Stimulated activated CD8-positive, alpha-beta memory T cell treated with anti-CD3 and anti-CD28 coated beads, Interleukin-15, amount 100 ng/mL, for 24 hours (primary cell): Measurements from ENCODE around the gene FCRL3.
"Not testable (repeated sequence)": the region's sequence is repeated elsewhere in the genome, so short reads cannot be mapped to it uniquely, and the experiment has no call there.

Experiments
- DNase-seq: peaks from one replicate; pipeline ENCODE4 v3.0.0-alpha.2; 2020; ENCODE audit warnings: low read depth

Gene FCRL3, protein sequence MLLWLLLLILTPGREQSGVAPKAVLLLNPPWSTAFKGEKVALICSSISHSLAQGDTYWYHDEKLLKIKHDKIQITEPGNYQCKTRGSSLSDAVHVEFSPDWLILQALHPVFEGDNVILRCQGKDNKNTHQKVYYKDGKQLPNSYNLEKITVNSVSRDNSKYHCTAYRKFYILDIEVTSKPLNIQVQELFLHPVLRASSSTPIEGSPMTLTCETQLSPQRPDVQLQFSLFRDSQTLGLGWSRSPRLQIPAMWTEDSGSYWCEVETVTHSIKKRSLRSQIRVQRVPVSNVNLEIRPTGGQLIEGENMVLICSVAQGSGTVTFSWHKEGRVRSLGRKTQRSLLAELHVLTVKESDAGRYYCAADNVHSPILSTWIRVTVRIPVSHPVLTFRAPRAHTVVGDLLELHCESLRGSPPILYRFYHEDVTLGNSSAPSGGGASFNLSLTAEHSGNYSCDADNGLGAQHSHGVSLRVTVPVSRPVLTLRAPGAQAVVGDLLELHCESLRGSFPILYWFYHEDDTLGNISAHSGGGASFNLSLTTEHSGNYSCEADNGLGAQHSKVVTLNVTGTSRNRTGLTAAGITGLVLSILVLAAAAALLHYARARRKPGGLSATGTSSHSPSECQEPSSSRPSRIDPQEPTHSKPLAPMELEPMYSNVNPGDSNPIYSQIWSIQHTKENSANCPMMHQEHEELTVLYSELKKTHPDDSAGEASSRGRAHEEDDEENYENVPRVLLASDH

DNA sequence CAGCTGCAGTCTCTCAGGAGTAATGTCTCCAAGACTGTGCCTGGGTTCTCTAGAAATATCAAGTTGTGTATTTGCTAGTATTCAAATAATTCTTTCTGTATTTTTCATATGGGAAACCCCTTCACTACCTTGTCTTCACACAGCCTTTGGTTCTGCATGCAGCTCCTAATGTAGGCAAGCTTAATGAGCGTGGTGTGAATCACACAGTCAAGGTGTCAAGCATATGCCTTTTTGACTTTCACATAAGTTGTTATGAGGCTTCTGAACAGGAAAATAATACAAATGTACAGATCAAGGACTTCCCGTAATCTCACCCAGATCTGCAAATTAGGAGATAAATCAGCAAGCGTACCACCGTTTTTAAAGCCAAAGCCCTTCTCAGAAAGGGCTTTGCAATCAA is at the start of gene FCRL3:
Gene FCRL3 (minus strand): TSS at position 38 of the 400 bp plus-strand sequence. CDS start 280 bp downstream, outside the sequence.
- DNase-seq = no peak

DNA sequence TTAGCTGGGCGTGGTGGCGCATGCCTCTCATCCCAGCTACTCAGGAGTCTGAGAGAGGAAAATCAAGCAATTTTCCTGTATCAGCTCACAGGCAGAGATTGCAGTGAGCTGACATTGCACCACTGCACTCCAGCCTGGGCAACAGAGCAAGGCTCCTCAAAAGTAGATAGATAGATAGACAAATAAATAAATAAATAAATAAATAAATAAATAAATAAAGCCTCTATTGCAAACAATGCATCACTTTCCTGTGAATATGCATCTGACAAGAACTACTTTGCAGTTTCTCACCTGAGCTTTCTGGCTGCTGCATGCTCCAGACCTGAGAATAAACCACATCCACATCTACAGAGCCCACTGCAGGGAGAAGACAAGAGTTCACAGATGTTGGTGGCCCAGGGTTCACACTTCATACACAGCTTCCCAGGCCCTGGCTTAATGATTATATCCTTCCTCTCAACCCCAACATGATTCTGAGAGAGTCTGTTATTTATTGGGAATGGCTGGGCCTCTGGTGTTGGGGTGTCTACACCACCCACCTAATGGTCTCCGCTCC is 47.8 kb upstream of the FCRL3 start:
- no peak for DNase-seq

DNA sequence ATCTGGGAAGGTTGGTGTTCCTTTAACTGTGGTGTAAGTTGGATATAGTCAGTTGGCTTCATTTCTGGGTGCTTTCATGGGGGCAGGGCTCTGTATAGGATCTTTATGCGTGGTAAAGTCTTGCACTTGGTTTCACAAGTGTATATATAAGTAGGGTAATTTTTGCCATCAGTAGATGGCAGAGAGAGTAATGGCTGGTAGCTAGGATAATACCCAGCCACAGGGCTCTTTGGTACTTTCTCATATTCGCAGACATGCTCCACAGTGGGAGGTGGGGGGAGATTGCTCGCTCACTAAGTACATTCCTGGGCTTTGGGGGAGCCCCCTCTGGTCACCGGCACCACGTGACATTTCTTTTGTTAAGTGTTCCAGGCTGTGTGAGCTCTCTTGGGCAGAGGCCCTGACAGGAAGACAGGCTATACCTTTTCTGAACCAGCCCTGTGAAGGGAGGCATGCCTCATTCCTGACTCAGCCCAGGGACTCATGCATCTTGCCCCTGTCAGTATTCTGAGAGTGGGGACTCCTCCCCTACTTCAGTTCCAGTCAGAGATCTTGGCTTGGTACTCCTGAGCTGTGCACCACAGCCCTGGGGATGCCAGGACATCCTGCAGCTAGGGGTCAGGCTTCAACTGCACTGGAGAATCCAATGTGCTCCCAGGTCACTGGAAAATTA is 38.8 kb upstream of the FCRL3 start:
- no peak for DNase-seq

DNA sequence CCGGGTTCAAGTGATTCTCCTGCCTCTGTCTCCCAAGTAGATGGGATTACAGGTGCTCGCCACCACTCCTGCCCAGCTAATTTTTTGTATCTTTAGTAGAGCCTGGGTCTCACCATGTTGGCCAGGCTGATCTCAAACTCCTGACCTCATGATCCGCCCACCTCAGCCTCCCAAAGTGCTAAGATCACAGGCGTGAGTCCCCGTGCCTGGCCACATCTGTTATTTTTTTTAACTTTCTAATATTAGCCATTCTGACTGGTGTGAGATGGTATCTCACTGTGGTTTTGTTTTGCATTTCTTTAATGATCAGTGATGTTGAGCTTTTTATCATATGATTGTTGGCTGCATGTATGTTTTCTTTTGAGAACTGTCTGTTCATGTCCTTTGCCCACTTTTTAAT is 35.4 kb upstream of the FCRL3 start:
- DNase-seq = not testable (repeated sequence)

DNA sequence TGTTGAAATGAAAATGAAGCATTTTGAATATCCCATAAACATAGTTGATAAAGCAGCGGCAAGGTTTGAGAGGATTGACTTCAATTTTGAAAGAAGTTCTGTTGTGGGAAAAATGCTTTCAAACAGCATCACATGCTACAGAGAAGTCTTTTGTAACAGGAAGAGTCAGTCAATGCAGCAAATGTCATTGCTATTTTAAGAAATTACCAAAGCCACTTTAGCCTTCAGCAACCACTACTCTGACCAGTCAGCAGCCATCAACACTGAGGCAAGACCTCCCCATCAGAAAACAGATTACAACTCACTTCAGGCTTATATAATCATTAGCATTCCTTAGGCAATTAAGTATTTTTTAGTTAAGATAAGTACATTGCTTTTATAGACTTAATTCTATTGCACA is 33.8 kb upstream of the FCRL3 start:
- DNase-seq = no peak

DNA sequence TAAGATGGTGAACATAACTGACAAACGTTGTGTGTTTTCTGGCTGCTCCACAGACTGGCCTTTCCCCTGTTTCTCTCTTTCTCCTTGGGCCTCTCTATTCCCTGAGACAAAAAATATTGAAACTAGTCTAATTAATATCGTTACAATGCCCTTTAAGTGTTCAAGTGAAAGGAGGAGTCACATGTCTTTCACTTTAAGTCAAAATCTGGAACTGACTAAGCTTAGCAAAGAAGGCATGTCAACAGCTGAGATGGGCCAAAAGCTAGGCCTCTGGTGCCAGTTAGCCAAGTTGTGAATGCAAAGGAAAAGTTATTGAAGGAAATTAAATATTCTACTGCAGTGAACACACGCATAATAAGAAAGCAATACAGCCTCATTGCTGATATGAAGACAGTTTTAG is 32.2 kb upstream of the FCRL3 start:
- no peak for DNase-seq

DNA sequence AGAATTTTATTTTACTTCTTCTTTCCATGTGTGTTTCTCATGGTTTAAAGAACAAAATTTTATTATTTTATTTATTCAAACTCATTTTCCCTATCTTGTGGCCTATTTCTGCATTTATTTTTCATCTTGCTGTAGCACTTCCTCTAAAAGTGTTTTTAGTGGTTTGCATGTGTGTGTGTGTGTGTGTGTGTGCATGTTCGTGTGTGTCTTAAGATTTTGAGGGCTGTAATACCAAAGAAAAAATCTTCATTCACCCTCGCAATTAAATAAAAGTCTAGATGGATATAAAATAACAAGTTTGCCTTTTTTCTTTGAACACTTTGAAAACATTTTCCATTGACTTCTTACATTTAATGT is 24.6 kb upstream of the FCRL3 start:
- no peak for DNase-seq

DNA sequence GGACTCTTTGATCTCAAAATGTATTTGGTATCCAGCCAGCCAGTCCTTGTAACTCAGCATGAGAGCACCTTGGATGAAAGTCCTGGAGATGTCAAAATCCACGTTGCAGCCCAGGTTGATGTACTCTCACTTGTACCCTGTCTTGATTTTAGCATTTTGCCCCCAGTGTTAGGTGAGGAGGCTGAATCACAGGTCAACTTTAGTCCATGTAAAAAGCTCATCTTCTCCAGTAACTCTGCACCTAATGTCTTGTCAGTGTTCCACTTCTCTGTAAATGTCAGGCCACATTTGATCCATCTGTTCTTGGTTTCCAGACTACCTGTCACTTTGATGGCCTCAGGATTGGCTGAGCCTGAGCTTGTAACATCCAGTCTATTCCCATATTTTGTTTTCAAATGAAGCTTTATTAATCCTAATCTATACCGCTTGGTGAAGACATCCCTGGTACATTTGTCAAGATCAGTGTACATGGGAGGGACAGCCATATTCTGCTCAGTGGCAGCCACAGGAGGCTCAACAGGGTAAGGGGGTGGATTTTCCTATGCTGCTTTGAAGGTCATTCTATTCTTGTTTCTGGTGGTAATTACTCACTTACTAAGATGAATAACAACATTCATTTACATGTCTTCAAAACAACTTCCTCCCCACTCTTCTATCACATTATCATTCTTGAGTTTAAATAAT is 24.1 kb upstream of the FCRL3 start:
- DNase-seq = no peak

DNA sequence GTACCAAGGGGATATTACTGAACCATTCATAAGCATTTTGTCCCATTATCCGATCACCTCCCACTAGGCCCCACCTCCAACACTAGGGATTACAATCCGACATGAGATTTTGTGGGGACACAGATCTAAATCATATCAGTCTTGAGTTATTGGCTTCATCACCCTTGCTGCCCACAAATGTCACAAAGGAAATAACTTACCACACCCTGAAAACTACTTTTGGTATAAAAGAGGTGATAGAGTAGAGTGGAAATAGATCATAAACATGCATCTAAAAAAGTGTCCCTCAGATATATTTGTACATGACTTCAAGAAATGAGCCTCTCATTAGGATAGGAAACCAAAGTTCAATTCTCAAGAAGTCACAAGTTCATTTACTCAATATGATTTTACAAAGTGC is 22.6 kb upstream of the FCRL3 start:
- no peak for DNase-seq

DNA sequence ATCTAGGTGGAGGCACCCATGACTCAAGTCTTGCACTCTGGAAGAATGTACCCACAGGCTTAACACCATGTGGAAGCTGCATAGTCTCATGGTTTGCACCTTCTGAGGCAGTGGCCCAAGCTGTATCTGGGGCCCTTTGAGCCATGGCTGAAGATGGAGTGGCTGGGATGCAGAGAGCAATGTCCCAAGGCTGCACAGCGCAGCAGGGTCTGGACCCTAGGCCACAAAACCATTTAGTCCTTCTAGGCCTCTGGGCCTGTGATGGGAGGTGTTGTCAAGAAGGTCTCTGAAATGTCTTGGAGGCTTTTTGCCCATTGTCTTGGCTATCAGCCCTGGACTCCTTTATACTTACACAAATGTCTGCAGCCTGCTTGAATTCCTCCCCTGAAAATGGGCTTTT is 21.4 kb upstream of the FCRL3 start:
- no peak for DNase-seq

DNA sequence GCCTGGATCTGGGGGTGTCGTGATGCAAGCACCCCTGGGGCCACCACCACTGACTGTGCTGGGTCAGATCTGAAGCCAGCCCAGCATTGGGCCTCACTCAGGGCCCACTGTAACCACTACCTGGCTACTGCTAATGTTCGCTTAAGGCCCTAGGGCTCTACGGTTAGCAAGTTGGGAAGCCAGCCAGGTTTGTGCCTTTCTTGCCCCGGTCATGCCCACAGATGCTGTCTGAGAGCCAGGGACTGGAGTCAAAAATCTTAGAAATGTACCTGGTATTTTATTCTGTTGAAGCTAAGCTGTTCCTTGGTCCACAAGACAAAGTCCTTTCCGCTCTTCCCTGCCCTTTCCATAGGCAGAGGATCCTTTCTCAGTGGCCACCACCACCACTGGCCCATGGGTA is 15.2 kb upstream of the FCRL3 start:
- DNase-seq = no peak

DNA sequence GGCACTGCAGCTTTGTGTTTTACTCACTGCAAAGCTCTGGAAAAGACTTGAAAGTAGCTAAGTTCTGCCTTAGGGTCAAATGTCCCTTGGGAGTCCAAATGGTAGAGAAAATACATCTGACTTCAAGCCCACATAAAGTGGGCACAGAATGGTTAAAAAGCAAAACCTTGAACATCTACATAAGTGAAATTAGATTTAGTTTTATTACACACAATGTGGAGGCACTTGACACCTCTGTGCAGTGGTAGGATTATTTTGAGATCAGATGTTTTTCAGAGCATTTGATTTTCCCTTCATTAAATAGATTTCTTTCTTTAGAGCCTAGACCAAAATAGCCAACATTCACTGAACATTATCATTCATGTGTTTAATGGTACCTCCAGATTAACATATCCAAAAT is 11.2 kb upstream of the FCRL3 start:
- no peak for DNase-seq

DNA sequence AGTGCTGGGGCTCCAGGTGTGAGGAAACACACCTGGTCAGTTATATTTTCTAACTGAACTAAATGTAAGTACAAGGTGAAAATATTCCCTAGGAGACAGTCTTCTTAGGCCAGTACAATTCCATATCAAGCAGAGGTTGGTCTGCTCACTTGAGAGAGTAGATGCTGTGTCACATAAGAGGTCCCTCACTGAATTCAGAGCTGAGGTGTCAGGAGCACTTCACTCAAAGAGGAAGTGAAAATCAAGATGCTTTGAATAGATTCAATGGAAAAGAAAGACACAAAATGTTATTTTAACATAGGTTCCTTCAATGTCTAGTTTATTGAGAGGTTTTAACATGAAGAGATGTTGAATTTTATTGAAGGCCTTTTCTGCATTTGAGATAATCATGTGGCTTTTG is 4.3 kb upstream of the FCRL3 start:
- no peak for DNase-seq

DNA sequence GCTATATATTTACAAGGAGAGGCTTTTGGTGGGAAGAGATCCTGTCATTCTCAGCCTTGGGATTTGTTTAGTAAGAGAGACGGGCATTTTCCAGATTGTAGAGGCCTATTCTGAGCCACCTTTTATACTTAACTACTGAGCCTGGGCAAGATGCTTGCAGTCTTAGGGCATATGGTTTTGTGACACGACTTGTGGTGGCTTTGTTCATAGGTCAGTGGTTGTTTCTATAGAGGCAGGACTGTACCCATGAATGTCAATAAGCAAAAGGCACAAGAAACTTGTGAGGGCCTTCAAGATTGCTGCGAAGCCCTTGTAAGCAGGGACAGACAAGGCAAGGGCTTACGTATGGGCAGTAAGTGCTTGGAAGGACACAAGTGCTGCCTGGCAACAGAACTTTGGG is 3.4 kb upstream of the FCRL3 start:
- no peak for DNase-seq

DNA sequence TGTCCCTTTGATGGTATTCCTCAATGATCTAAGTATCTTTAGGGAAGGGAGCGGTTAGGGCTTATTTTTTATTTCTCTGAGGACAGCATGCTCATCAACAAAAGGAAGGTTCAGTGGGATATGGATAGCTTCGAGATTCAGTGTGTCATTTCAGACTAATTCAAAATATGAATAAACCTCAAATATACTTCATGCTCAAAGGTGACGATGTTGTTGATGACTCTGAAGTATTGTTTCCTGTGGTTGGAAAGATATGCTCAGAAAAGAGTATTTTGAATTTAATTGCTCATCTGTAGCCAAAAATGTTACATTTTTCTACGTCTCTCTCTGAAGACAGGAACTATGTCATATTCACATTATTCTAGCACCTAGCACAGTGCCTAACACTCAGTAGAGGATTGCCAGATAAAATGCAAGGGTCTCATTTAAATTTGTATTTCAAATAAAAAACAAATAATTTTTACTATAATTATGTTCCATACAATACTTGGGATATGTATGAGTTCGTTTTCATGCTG is 1.8 kb upstream of the FCRL3 start:
- DNase-seq = no peak

DNA sequence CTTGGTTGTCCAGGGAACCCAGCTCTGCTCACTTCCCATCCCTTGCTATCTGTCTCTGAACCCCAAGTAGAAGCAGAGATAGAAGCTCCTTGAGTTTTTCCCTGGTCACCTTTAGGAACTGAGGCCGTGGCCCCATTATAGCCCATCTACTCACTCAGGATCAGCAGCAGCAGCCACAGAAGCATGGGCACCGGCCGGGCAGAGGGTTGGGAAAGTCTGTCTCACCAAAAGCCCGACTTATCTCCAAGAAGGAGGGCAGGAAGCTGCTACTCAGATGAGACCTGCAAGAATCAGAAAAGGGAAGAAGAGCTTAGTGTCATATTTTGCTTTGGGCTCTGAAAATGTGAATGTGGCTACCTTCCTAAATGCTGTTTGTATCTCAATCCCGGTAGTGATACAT is 264 bp downstream of the FCRL3 start:
- DNase-seq = no peak

DNA sequence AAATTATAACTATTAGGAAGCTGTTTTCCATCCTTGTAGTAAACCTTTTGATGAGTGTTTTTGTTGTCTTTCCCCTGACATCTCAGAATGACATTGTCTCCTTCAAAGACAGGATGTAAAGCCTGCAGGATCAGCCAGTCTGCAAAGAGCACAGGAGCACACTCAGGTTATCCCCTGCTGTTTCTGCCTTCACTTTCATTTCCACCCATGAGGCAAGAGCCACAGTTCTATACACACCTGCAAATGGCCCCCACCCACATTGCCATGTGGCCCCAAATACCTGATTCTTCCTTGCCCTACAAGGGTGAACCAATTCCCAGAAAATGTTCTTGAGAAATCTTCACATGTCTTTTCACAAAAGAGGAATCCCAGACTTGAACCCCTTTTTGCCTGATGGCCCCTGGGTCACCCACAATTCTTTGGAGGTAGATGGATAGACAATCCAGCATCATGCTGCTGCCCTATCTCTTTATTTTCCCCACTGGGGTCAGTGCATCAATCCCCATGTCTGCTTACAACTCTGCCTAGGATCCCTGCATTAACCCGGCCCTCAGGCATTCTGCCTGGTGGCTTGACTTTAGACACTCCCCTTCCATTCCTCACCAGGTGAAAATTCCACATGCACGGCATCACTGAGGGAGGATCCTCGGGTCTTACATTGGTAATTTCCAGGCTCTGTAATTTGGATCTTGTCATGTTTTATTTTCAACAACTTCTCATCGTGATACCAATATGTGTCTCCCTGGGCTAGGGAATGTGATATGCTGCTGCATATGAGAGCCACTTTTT is 2.6 kb downstream of the FCRL3 start:
- DNase-seq = no peak

DNA sequence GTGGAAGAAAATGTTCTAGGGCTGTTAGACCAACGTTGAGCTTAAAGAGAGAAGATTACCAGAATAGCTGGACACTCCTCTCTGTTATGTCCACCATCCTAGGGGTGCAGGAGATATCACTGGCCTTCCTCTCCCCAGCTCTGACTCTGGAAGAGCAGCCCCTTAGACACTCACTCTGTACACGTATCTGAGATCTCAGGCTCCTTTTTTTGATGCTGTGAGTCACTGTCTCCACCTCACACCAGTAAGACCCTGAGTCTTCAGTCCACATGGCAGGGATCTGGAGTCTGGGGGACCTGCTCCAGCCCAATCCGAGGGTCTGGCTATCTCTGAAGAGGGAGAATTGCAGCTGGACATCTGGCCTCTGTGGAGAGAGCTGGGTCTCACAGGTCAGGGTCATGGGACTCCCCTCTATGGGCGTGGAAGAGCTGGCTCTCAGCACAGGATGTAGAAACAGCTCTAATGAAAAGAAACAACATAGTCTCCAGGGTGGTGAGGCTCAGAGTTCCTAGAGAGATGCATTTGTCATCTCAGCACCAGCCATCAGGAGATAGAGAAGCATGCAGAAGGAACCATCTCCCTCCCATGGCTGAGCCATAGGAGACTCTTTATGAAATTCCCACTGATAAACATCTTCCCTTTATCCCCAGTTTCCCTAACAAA is 3.5 kb downstream of the FCRL3 start:
- DNase-seq = no peak

DNA sequence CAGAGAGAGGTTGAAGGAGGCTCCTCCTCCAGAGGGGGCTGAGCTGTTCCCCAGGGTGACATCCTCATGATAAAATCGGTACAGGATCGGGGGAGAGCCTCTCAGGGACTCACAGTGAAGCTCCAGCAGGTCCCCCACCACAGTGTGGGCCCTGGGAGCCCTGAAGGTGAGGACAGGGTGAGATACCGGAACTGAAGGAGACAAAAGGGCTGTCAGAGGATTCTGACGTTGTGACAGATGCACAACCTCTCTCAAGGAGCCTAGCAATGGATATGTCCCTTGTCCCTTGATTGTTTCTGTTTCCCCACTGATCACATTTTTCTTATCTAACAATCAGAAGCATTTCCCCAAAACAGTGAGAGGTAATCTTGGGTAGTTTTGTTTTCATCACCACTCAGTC is 5.2 kb downstream of the FCRL3 start:
- no peak for DNase-seq

DNA sequence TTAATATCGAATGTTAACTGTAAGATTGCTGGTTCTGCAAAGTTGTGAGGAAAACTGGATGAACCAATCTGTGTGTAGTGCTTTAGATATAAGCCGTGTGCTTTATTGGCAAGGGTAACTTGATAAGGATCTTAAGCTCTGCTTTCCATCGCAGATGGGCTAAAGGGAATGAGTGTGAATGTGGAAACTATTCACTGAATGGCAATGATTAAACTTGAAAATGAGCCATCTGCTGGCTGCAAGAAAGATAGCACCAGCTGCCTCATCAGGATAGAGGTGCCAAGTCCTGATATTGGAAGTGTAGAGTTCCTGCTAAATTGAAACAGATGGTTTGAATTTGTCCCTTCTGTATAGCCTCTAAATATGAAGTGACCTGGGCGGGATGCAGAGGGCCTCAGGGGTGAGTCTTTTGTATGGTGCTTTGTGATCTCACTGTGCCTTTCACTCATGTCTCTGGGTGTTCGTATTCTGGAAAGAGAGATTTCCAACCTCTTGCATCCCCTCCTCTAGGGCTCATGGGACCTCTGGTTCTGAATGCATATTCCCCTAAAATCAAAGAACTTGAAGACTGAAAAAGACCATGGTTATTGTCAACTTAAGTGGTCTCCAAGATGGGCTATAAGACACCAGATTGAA is 9.2 kb downstream of the FCRL3 start:
- DNase-seq = no peak
